Measurements from ENCODE around the gene ARHGAP18. TPM values are rescaled to one million over a fixed set of nuclear protein-coding genes. Genes with fewer than 3 reads are reported as not detected.

The ARHGAP18 gene
- total RNA-seq, 1 experiment from 2014 or later = 2.4 TPM

DNA sequence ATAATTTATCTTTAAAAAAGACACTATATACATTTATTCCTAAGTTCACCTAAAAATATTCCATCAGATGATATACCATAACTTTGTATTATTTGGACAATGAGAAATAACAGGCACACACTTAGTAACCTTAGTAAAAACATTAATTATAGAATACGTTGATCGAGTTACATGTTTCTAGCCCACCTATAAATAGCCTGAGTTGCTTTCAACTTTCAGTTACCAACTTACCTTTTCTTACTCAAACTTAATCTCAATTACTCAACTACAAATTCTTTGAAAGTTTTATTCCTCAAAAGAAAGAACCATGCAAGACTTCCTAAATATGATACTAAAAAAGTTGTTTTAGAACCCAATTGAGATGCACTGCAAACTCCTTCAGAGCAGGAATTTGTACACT, 12.2 kb downstream of the ARHGAP18 start:
- TF ChIP-seq, protein P1, sequence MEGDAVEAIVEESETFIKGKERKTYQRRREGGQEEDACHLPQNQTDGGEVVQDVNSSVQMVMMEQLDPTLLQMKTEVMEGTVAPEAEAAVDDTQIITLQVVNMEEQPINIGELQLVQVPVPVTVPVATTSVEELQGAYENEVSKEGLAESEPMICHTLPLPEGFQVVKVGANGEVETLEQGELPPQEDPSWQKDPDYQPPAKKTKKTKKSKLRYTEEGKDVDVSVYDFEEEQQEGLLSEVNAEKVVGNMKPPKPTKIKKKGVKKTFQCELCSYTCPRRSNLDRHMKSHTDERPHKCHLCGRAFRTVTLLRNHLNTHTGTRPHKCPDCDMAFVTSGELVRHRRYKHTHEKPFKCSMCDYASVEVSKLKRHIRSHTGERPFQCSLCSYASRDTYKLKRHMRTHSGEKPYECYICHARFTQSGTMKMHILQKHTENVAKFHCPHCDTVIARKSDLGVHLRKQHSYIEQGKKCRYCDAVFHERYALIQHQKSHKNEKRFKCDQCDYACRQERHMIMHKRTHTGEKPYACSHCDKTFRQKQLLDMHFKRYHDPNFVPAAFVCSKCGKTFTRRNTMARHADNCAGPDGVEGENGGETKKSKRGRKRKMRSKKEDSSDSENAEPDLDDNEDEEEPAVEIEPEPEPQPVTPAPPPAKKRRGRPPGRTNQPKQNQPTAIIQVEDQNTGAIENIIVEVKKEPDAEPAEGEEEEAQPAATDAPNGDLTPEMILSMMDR (conservative IDR thresholded peaks at IDR 0.05) = no peak
- H3K14ac ChIP-seq (ENCODE audit: insufficient read depth, low read length) = no peak overlapping the region
- no peaks in the 10 kb centered on the region for H3K79me2 ChIP-seq (ENCODE audit: insufficient read depth, low read length)

More for the DNA sequence above, 12.2 kb downstream of the ARHGAP18 start:
- no peak for DNase-seq
- Mint-ChIP-seq H3K27ac (no peak overlapping the region), H3K27me3 (ENCODE audit: low read depth) (no peaks in the 10 kb centered on the region), H3K4me1 (peaks cover 14 to 17% of the 10 kb centered on the region in 2 experiments), H3K36me3 (ENCODE audit: insufficient read depth in 1 of 3, low read depth in 3 of 3) (no peaks in the 10 kb centered on the region; a peak in 1 of 7 replicates), H3K9me3 (no peaks in the 10 kb centered on the region), H3K4me3 (no peak overlapping the region)
- Histone ChIP-seq H2BK20ac (ENCODE audit: low read depth, low read length, poor library complexity, severe bottlenecking) (no peak overlapping the region), H3K79me1 (ENCODE audit: insufficient read depth, low read depth, low read length, poor library complexity, severe bottlenecking) (no peaks in the 10 kb centered on the region), H4K20me1 (ENCODE audit: control insufficient read depth, insufficient read depth, insufficient read length) (no peaks in the 10 kb centered on the region), H2BK15ac (ENCODE audit: low read depth, low read length) (no peak overlapping the region), H2BK5ac (ENCODE audit: insufficient read length, low read length) (no peak overlapping the region), H3K4ac (ENCODE audit: low read depth, low read length) (no peak overlapping the region), H4K5ac (ENCODE audit: insufficient read length, low read depth, low read length) (no peak overlapping the region), H3K4me1 (ENCODE audit: insufficient read depth, low read length) (no peaks in the 10 kb centered on the region), H2BK120ac (ENCODE audit: low read depth, low read length, poor library complexity, severe bottlenecking) (no peak overlapping the region), H3K9me3 (ENCODE audit: control insufficient read depth, low read depth, low read length) (no peaks in the 10 kb centered on the region), H3K27me3 (ENCODE audit: insufficient read depth, low read length) (no peaks in the 10 kb centered on the region), H3K56ac (ENCODE audit: insufficient read length, low read depth, low read length) (no peak overlapping the region), H3K27ac (ENCODE audit: insufficient read length, low read depth, low read length) (no peak overlapping the region), H2AFZ (ENCODE audit: low read length) (no peak overlapping the region), H2BK12ac (ENCODE audit: insufficient read length, low read depth, low read length) (no peak overlapping the region), H4K8ac (replicated peaks; ENCODE audit: insufficient read length, low read depth, low read length) (no peak overlapping the region), H4K91ac (ENCODE audit: insufficient read length, low read depth, low read length) (no peak overlapping the region), H3K18ac (ENCODE audit: insufficient read length, low read depth, low read length) (no peak overlapping the region), H3K9ac (ENCODE audit: extremely low read depth, insufficient read length, low read length) (no peak overlapping the region), H3T11ph (ENCODE audit: low read length) (no peak overlapping the region), H3K23ac (ENCODE audit: insufficient read length, low read depth, low read length) (no peak overlapping the region), H3K23me2 (ENCODE audit: insufficient read length, low read depth, low read length, poor library complexity, severe bottlenecking) (no peaks in the 10 kb centered on the region), H3K4me2 (ENCODE audit: insufficient read depth, insufficient read length, low read length) (no peak overlapping the region), H2AK5ac (ENCODE audit: insufficient read length, low read length) (no peak overlapping the region)
- WGBS (ENCODE audit: extremely low coverage, insufficient read length, low lambda C conversion rate) = no CpG with 5 or more reads among the region's 2 CpGs
